ENCODE data around the gene GPR137. TPM values are rescaled to one million over a fixed set of nuclear protein-coding genes. Genes with fewer than 3 reads are reported as not detected.

GPR137 gene
- total and polyA plus RNA-seq, 10 of the 15 experiments (the other 5 are each of a cell fraction or from before 2014, with no cell fraction given), result 0.37 to 29.2 (median 13.8) TPM

GRCh38 chr11:64269540-64270220 lies 16.0 kb upstream of the GPR137 start (continued):
- TF ChIP-seq, protein P1, sequence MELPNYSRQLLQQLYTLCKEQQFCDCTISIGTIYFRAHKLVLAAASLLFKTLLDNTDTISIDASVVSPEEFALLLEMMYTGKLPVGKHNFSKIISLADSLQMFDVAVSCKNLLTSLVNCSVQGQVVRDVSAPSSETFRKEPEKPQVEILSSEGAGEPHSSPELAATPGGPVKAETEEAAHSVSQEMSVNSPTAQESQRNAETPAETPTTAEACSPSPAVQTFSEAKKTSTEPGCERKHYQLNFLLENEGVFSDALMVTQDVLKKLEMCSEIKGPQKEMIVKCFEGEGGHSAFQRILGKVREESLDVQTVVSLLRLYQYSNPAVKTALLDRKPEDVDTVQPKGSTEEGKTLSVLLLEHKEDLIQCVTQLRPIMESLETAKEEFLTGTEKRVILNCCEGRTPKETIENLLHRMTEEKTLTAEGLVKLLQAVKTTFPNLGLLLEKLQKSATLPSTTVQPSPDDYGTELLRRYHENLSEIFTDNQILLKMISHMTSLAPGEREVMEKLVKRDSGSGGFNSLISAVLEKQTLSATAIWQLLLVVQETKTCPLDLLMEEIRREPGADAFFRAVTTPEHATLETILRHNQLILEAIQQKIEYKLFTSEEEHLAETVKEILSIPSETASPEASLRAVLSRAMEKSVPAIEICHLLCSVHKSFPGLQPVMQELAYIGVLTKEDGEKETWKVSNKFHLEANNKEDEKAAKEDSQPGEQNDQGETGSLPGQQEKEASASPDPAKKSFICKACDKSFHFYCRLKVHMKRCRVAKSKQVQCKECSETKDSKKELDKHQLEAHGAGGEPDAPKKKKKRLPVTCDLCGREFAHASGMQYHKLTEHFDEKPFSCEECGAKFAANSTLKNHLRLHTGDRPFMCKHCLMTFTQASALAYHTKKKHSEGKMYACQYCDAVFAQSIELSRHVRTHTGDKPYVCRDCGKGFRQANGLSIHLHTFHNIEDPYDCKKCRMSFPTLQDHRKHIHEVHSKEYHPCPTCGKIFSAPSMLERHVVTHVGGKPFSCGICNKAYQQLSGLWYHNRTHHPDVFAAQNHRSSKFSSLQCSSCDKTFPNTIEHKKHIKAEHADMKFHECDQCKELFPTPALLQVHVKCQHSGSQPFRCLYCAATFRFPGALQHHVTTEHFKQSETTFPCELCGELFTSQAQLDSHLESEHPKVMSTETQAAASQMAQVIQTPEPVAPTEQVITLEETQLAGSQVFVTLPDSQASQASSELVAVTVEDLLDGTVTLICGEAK (IDR thresholded peaks at IDR 0.05; ENCODE audit: borderline replicate concordance), result peak; percentile 99
- TF ChIP-seq NR2C2 (IDR thresholded peaks at IDR 0.05; ENCODE audit: borderline replicate concordance, control insufficient read depth, insufficient read length, low read depth) (peak; percentile 79), KAT2A (conservative IDR thresholded peaks at IDR 0.05; ENCODE audit: control insufficient read depth, low read depth, low read length) (no peak), CBX3 (IDR thresholded peaks at IDR 0.05; ENCODE audit: borderline replicate concordance, low read depth) (no peak), IKZF1 (conservative IDR thresholded peaks at IDR 0.05) (peak; percentile 100), SUPT20H (IDR thresholded peaks at IDR 0.05; ENCODE audit: borderline replicate concordance, control insufficient read depth, low read depth, low read length) (no peak), SPI1 (IDR thresholded peaks at IDR 0.05; ENCODE audit: borderline replicate concordance, insufficient read depth, low read depth, low read length) (peak; percentile 48; the same call in 1 of the 2 replicates), JUNB (IDR thresholded peaks at IDR 0.05) (no peak; the same call in 1 of the 2 replicates), PAX8 (IDR thresholded peaks at IDR 0.05) (no peak), CTCF (IDR thresholded peaks at IDR 0.05 in 2 of 3, conservative IDR thresholded peaks at IDR 0.05 in 1 of 3; ENCODE audit: control insufficient read depth in 2 of 3, extremely low read depth in 1 of 3, insufficient read depth in 1 of 3, low read depth in 3 of 3, low read length in 3 of 3) (peak in 1 of 3 experiments; percentile 32; a peak in 2 of 6 replicates), BCL3 (IDR thresholded peaks at IDR 0.05; ENCODE audit: borderline replicate concordance, insufficient read depth, low read depth, low read length, poor library complexity, severe bottlenecking) (peak; percentile 66), RELA (IDR thresholded peaks at IDR 0.05; ENCODE audit: borderline replicate concordance, partially characterized antibody) (peak; percentile 15), STAT1 (conservative IDR thresholded peaks at IDR 0.05) (no peak; the same call in 1 of the 2 replicates), NFIC (IDR thresholded peaks at IDR 0.05; ENCODE audit: low read depth, low read length) (no peak), ZNF217 (IDR thresholded peaks at IDR 0.05) (no peak), EED (IDR thresholded peaks at IDR 0.05; ENCODE audit: low read depth) (peak; percentile 98), RBBP5 (conservative IDR thresholded peaks at IDR 0.05) (no peak), FOXM1 (IDR thresholded peaks at IDR 0.05; ENCODE audit: low read depth, low read length) (0 out of 2 replicates have a peak, but pooled peaks have one; percentile 13), CHD2 (IDR thresholded peaks at IDR 0.05; ENCODE audit: borderline replicate concordance, low read depth, low read length) (no peak; the same call in 1 of the 2 replicates), EP300 (IDR thresholded peaks at IDR 0.05; ENCODE audit: borderline replicate concordance in 1 of 2, control insufficient read depth in 1 of 2, low read depth in 2 of 2, low read length in 2 of 2) (no peak)
- TF ChIP-seq, protein P2, sequence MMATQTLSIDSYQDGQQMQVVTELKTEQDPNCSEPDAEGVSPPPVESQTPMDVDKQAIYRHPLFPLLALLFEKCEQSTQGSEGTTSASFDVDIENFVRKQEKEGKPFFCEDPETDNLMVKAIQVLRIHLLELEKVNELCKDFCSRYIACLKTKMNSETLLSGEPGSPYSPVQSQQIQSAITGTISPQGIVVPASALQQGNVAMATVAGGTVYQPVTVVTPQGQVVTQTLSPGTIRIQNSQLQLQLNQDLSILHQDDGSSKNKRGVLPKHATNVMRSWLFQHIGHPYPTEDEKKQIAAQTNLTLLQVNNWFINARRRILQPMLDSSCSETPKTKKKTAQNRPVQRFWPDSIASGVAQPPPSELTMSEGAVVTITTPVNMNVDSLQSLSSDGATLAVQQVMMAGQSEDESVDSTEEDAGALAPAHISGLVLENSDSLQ (IDR thresholded peaks at IDR 0.05), result peak; percentile 53
